SK-N-SH (cell line): ENCODE results near the gene NKD1. TPM values are rescaled to one million over a fixed set of nuclear protein-coding genes. Genes with fewer than 3 reads are reported as not detected.

Experiments
- CTCF ChIA-PET: fragments of 300-600, 350-600 bp; formaldehyde crosslinking; extraction: SDS; loops from one replicate; lab custom pipeline; 2021; lab: Yijun Ruan, JAX
- POLR2A ChIA-PET: fragments of 350-600 bp; sonication (Branson Sonifier 250); formaldehyde crosslinking; extraction: SDS; loops from one replicate; lab custom pipeline; 2020; ENCODE audit warnings: antibody characterized with exemption, inconsistent platforms; lab: Yijun Ruan, JAX
- DNase-seq: peaks from one replicate; pipeline ENCODE4 v3.0.0; 2012
- H2AFZ ChIP-seq: fragments of 200-600 bp; sonication (generic); 2 replicates; pipeline ENCODE4 v1.8.1; 2016; ENCODE audit warnings: antibody characterized with exemption, mild to moderate bottlenecking, low read depth
- H3F3A ChIP-seq: fragments of 200-600 bp; sonication (generic); replicated peaks from 2 replicates; pipeline ENCODE3; 2016; ENCODE audit warnings: antibody characterized with exemption, mild to moderate bottlenecking; ENCODE audit not compliant: insufficient read depth
- H3K27ac ChIP-seq, 2 experiments: fragments of 200-500 bp in 1 of 2; fragments of 200-600 bp in 1 of 2; sonication (Bioruptor generic) in 1 of 2; sonication (generic), shearing (Covaris generic) in 1 of 2; 2 replicates each; pipeline versions ENCODE4 v1.5.1 to v1.6.1; 2014 to 2016; ENCODE audit warnings: low read depth in 2 of 2, inconsistent platforms in 1 of 2, low read length in 1 of 2, mild to moderate bottlenecking in 1 of 2, mixed read lengths in 1 of 2
- H3K27me3 ChIP-seq: fragments of 200-600 bp; sonication (generic), shearing (Covaris generic); 2 replicates; pipeline ENCODE4 v1.6.1; 2016; ENCODE audit warnings: mixed run types; ENCODE audit not compliant: insufficient read depth
- H3K36me3 ChIP-seq, 2 experiments: fragments of 200-500 bp in 1 of 2; fragments of 200-600 bp in 1 of 2; sonication (Bioruptor generic) in 1 of 2; sonication (generic) in 1 of 2; replicated peaks in 1 of 2; 2 replicates each; pipeline versions ENCODE3 to v1.5.1; 2014 to 2016; ENCODE audit warnings: low read length in 1 of 2, mild to moderate bottlenecking in 1 of 2; ENCODE audit not compliant: insufficient read depth in 2 of 2, control insufficient read depth in 1 of 2
- H3K4me1 ChIP-seq, 2 experiments: fragments of 200-500 bp in 1 of 2; fragments of 200-600 bp in 1 of 2; sonication (Bioruptor generic) in 1 of 2; sonication (generic), shearing (Covaris generic) in 1 of 2; 2 replicates each; pipeline versions ENCODE4 v1.5.1 to v1.6.1; 2014 to 2016; ENCODE audit warnings: low read depth in 1 of 2, low read length in 1 of 2, mixed run types in 1 of 2; ENCODE audit not compliant: insufficient read depth in 2 of 2, control insufficient read depth in 1 of 2
- H3K4me2 ChIP-seq: fragments of 200-600 bp; sonication (generic), shearing (Covaris generic); 2 replicates; pipeline ENCODE4 v1.6.1; 2017; ENCODE audit warnings: mixed run types
- H3K4me3 ChIP-seq, 2 experiments: fragments of 200-500 bp in 1 of 2; fragments of 200-600 bp in 1 of 2; sonication (Bioruptor generic) in 1 of 2; sonication (generic), shearing (Covaris generic) in 1 of 2; 2 replicates each; pipeline versions ENCODE4 v1.5.1 to v1.8.1; 2014 to 2016; ENCODE audit warnings: low read depth in 2 of 2, inconsistent platforms in 1 of 2, low read length in 1 of 2, mild to moderate bottlenecking in 1 of 2, mixed read lengths in 1 of 2, moderate library complexity in 1 of 2
- H3K79me2 ChIP-seq: fragments of 200-600 bp; sonication (generic); 2 replicates; pipeline ENCODE4 v1.8.1; 2017; ENCODE audit warnings: mild to moderate bottlenecking; ENCODE audit not compliant: insufficient read depth
- H3K9ac ChIP-seq: fragments of 200-600 bp; sonication (generic); 2 replicates; pipeline ENCODE4 v1.6.1; 2017; ENCODE audit warnings: mixed run types
- H3K9me2 ChIP-seq: fragments of 200-600 bp; sonication (generic); 2 replicates; pipeline ENCODE4 v1.6.1; 2017; ENCODE audit warnings: mixed run types
- H3K9me3 ChIP-seq: fragments of 200-600 bp; sonication (generic); 2 replicates; pipeline ENCODE4 v1.6.1; 2017; ENCODE audit warnings: mixed run types, mild to moderate bottlenecking, moderate library complexity
- H4K20me1 ChIP-seq: fragments of 200-600 bp; sonication (generic); 2 replicates; pipeline ENCODE4 v1.6.1; 2017; ENCODE audit warnings: mild to moderate bottlenecking, mixed run types; ENCODE audit not compliant: insufficient read depth
- ELF1 ChIP-seq: IDR thresholded peaks from 2 replicates; pipeline ENCODE4 v1.4.0; 2012
- EP300 ChIP-seq, 2 experiments: IDR thresholded peaks; 2 replicates each; pipeline versions ENCODE4 v1.4.0 to v1.6.1; 2012; ENCODE audit warnings: borderline replicate concordance in 1 of 2, low read depth in 1 of 2, low read length in 1 of 2
- EZH2phosphoT487 ChIP-seq: fragments of 200-600 bp; sonication (generic); IDR thresholded peaks from 2 replicates; pipeline ENCODE4 v1.6.1; 2017; ENCODE audit warnings: low read depth, mixed run types, mild to moderate bottlenecking, antibody characterized with exemption, moderate library complexity, borderline replicate concordance
- GABPA ChIP-seq: IDR thresholded peaks from 2 replicates; pipeline ENCODE4 v1.4.0; 2012; ENCODE audit warnings: low read depth, mild to moderate bottlenecking
- IRF3 ChIP-seq: fragments of 150-350 bp; IDR thresholded peaks from 2 replicates; pipeline ENCODE4 v1.6.1; 2016; ENCODE audit warnings: mild to moderate bottlenecking, low read depth, low read length
- JUND ChIP-seq: IDR thresholded peaks from 2 replicates; pipeline ENCODE4 v1.4.0; 2012
- MAX ChIP-seq: IDR thresholded peaks from 2 replicates; pipeline ENCODE4 v1.4.0; 2012; ENCODE audit warnings: low read depth
- MEF2A ChIP-seq: IDR thresholded peaks from 2 replicates; pipeline ENCODE4 v1.4.0; 2012; ENCODE audit warnings: low read depth, borderline replicate concordance
- NFIC ChIP-seq: IDR thresholded peaks from 2 replicates; pipeline ENCODE4 v1.4.0; 2012; ENCODE audit warnings: borderline replicate concordance
- PBX3 ChIP-seq: IDR thresholded peaks from 2 replicates; pipeline ENCODE4; 2012
- POLR2AphosphoS5 ChIP-seq: IDR thresholded peaks from 2 replicates; pipeline ENCODE4 v1.6.1; 2012; ENCODE audit warnings: low read depth, low read length
- RAD21 ChIP-seq: IDR thresholded peaks from 2 replicates; pipeline ENCODE4 v1.6.1; 2012; ENCODE audit warnings: mild to moderate bottlenecking, low read length
- RCOR1 ChIP-seq: fragments of 150-350 bp; IDR thresholded peaks from 2 replicates; pipeline ENCODE4 v1.6.1; 2017; ENCODE audit warnings: antibody characterized with exemption, low read length
- RFX5 ChIP-seq: IDR thresholded peaks from 2 replicates; pipeline ENCODE4 v1.6.1; 2012; ENCODE audit warnings: mild to moderate bottlenecking, improper control_type of control experiment, low read length
- RXRA ChIP-seq: IDR thresholded peaks from 2 replicates; pipeline ENCODE4 v1.4.0; 2012; ENCODE audit warnings: low read depth, mild to moderate bottlenecking, borderline replicate concordance
- SIN3A ChIP-seq: IDR thresholded peaks from 2 replicates; pipeline ENCODE4 v1.6.1; 2012; ENCODE audit warnings: low read depth, mild to moderate bottlenecking, low read length, moderate library complexity, borderline replicate concordance
- TAF1 ChIP-seq: IDR thresholded peaks from 2 replicates; pipeline ENCODE4 v1.6.1; 2012; ENCODE audit warnings: low read depth, mild to moderate bottlenecking, low read length, moderate library complexity, borderline replicate concordance
- TEAD4 ChIP-seq: IDR thresholded peaks from 2 replicates; pipeline ENCODE4 v1.4.0; 2012; ENCODE audit warnings: mild to moderate bottlenecking, borderline replicate concordance; ENCODE audit not compliant: insufficient read depth
- USF1 ChIP-seq: IDR thresholded peaks from 2 replicates; pipeline ENCODE4 v1.4.0; 2012; ENCODE audit warnings: low read depth, borderline replicate concordance
- USF2 ChIP-seq: fragments of 150-350 bp; IDR thresholded peaks from 2 replicates; pipeline ENCODE4 v1.6.1; 2017; ENCODE audit warnings: antibody characterized with exemption, low read length, low read depth, borderline replicate concordance
- WGBS: methylation state at CpG from one replicate; pipeline ENCODE4 v1.1.6; 2017; ENCODE audit warnings: low lambda C conversion rate; 5-methylcytosine and 5-hydroxymethylcytosine counted together
- polyA plus RNA-seq, 3 experiments: library from polyadenylated mRNA; depleted of rRNA; stranded (reverse); fragments of >200 nt; gene quantifications; 2 replicates each; pipeline ENCODE4 v1.2.3, GENCODE V29; 2012

NKD1 gene
- polyA plus RNA-seq, 1 of the 3 experiments (the other 2 are of a cell fraction), result 0.02 TPM

- ChIA-PET CTCF (interaction anchor here (1.2 to 7.4 kb wide), 3 partner anchors 13 to 126 kb away, joined by 3 to 77 read pairs (median 3); no protein-coding TSS in a partner anchor), POLR2A (no interaction called here)
- H3K4me3 ChIP-seq, result no peak overlapping the region
- no peak overlapping the region for H3K4me2 ChIP-seq
- no peak overlapping the region for H3K27ac ChIP-seq
- H3K79me2 ChIP-seq, result no peaks in the 10 kb centered on the region
- H3K9me3 ChIP-seq, result no peaks in the 10 kb centered on the region
- no peaks in the 10 kb centered on the region for H3K9me2 ChIP-seq
- TF ChIP-seq NFIC (no peak), GABPA (no peak), IRF3 (no peak), USF1 (no peak), RFX5 (no peak)
- DNase-seq, result no peak
- no peak overlapping the region for H2AFZ ChIP-seq
- 23% methylated on average over 5 of the region's 6 CpGs for WGBS
- no peaks in the 10 kb centered on the region for H3K27me3 ChIP-seq
- H3K9ac ChIP-seq, result no peak overlapping the region
- no peaks in the 10 kb centered on the region for H3F3A ChIP-seq
- no peaks in the 10 kb centered on the region for H4K20me1 ChIP-seq
- no peaks in the 10 kb centered on the region for H3K36me3 ChIP-seq
- peaks cover 0 to 3% of the 10 kb centered on the region in 2 experiments; a peak in 1 of 4 replicates for H3K4me1 ChIP-seq
These were observed 131.7 kb downstream of the NKD1 start for GRCh38 chr16:50679676-50680555.

- Histone ChIP-seq H3K9ac (no peak overlapping the region), H2AFZ (no peak overlapping the region), H3K27ac (no peak overlapping the region), H4K20me1 (no peaks in the 10 kb centered on the region), H3K9me2 (no peaks in the 10 kb centered on the region), H3K9me3 (no peaks in the 10 kb centered on the region), H3K79me2 (no peaks in the 10 kb centered on the region)
- WGBS, result 56% methylated on average over 3 of the region's 3 CpGs
- no peak for DNase-seq
- CTCF ChIA-PET, result interaction anchor here (1.2 to 7.4 kb wide), 4 partner anchors 9 to 126 kb away, joined by 3 to 77 read pairs (median 4); no protein-coding TSS in a partner anchor
- TF ChIP-seq USF1, result no peak
- no peak for TF ChIP-seq RXRA
- TF ChIP-seq TAF1, result no peak
- TF ChIP-seq POLR2AphosphoS5, result no peak
- no peak for TF ChIP-seq ELF1
- TF ChIP-seq RAD21, result no peak
- TF ChIP-seq EZH2phosphoT487, result no peak
- TF ChIP-seq MAX, result no peak
- no peak for TF ChIP-seq TEAD4
- no peak for TF ChIP-seq EP300 (IDR thresholded peaks at IDR 0.05; ENCODE audit: borderline replicate concordance in 1 of 2, low read depth in 1 of 2, low read length in 1 of 2)
- no peak for TF ChIP-seq RFX5
- TF ChIP-seq MEF2A, result no peak
- TF ChIP-seq PBX3, result no peak
- TF ChIP-seq RCOR1, result no peak
- no peak for TF ChIP-seq SIN3A
- no peak for TF ChIP-seq USF2
- TF ChIP-seq JUND, result no peak
- TF ChIP-seq GABPA, result no peak
- TF ChIP-seq, all 33 proteins: peak for 0
- no peaks in the 10 kb centered on the region for H3F3A ChIP-seq
- H3K4me1 ChIP-seq, result peaks cover 0 to 3% of the 10 kb centered on the region in 2 experiments; a peak in 1 of 4 replicates
- POLR2A ChIA-PET, result no interaction called here
- H3K4me3 ChIP-seq, result no peak overlapping the region
- H3K27me3 ChIP-seq, result no peaks in the 10 kb centered on the region; the same call in 1 of the 2 replicates
- no peak overlapping the region for H3K4me2 ChIP-seq
- H3K36me3 ChIP-seq, result no peaks in the 10 kb centered on the region
These were observed 132.3 kb downstream of the NKD1 start for GRCh38 chr16:50680556-50680893.
